B cell (primary cell): ENCODE measurements around the gene ARID3B. TPM values are rescaled to one million over a fixed set of nuclear protein-coding genes. Genes with fewer than 3 reads are reported as not detected.

Source experiments
- ATAC-seq: fragments of 200-7000 bp; cut with Tn5 transposase; one replicate; pipeline ENCODE4 v1.10.0; 2021; ENCODE audit warnings: low read depth, mild to moderate bottlenecking, moderate number of reproducible peaks, moderate library complexity
- CTCF ChIA-PET: fragments of 350-600 bp; sonication (Branson Sonifier 250); formaldehyde crosslinking; loops from one replicate; lab custom pipeline; 2021; ENCODE audit warnings: antibody characterized with exemption, inconsistent platforms; lab: Charles Lee
- POLR2A ChIA-PET: fragments of 350-600 bp; sonication (Branson Sonifier 250); formaldehyde crosslinking; loops from one replicate; lab custom pipeline; 2021; ENCODE audit warnings: antibody characterized with exemption; lab: Charles Lee
- DNase-seq: peaks from one replicate; pipeline ENCODE4 v3.0.0; 2013
- H2AFZ ChIP-seq: 2 replicates; pipeline ENCODE4 v1.6.1; 2012; ENCODE audit warnings: mild to moderate bottlenecking, low read depth, low read length; ENCODE audit not compliant: insufficient read depth, poor library complexity, severe bottlenecking
- H3K27ac ChIP-seq, 2 donors: 1 replicate in 1 of 2; 2 replicates in 1 of 2; pipeline ENCODE4 v1.5.1; 2012 to 2013; ENCODE audit warnings: low read length in 2 of 2, mild to moderate bottlenecking in 2 of 2, moderate library complexity in 1 of 2
- H3K27me3 ChIP-seq, 4 experiments: fragments of 200-600 bp in 1 of 4; sonication (generic) in 1 of 4; replicated peaks in 1 of 4; 1 replicate in 2 of 4; 2 replicates in 2 of 4; pipeline versions ENCODE4 v1.6.1 to v1.7.0; 2013 to 2016; ENCODE audit warnings: low read length in 3 of 4, mild to moderate bottlenecking in 2 of 4, mixed read lengths in 1 of 4, moderate library complexity in 1 of 4; ENCODE audit not compliant: insufficient read depth in 4 of 4, control insufficient read depth in 3 of 4; ENCODE audit errors: control extremely low read depth in 1 of 4
- H3K36me3 ChIP-seq, 2 experiments: replicated peaks in 1 of 2; 1 replicate in 1 of 2; 2 replicates in 1 of 2; pipeline versions ENCODE4 v1.6.1 to v1.7.1; 2013; ENCODE audit warnings: low read length in 1 of 2; ENCODE audit not compliant: insufficient read depth in 2 of 2, control insufficient read depth in 1 of 2; ENCODE audit errors: control extremely low read depth in 1 of 2, extremely low read depth in 1 of 2
- H3K4me1 ChIP-seq, 2 donors: fragments of 200-600 bp in 1 of 2; sonication (generic) in 1 of 2; 1 replicate in 1 of 2; 2 replicates in 1 of 2; pipeline versions ENCODE4 v1.5.1 to v1.6.1; 2013 to 2017; ENCODE audit warnings: low read length in 2 of 2; ENCODE audit not compliant: control insufficient read depth in 2 of 2, insufficient read depth in 2 of 2
- H3K4me2 ChIP-seq: replicated peaks from 2 replicates; pipeline ENCODE3; 2012; ENCODE audit warnings: mild to moderate bottlenecking, low read depth, low read length; ENCODE audit not compliant: poor library complexity, severe bottlenecking
- H3K4me3 ChIP-seq, 5 experiments: fragments of 200-600 bp in 1 of 5; sonication (generic) in 1 of 5; 1 replicate in 3 of 5; 2 replicates in 2 of 5; pipeline versions ENCODE4 v1.5.1 to v1.7.0; 2011 to 2016; ENCODE audit warnings: low read length in 4 of 5, mild to moderate bottlenecking in 4 of 5, low read depth in 2 of 5, control low read depth in 1 of 5, moderate library complexity in 1 of 5; ENCODE audit not compliant: insufficient read depth in 1 of 5; ENCODE audit errors: control extremely low read depth in 1 of 5, extremely low read depth in 1 of 5
- H3K79me2 ChIP-seq: fragments of 200-600 bp; sonication (generic); one replicate; pipeline ENCODE4 v1.6.0; 2016; ENCODE audit warnings: low read length; ENCODE audit not compliant: control insufficient read depth, insufficient read depth
- H3K9ac ChIP-seq: fragments of 200-600 bp; sonication (generic); 2 replicates; pipeline ENCODE4 v1.6.1; 2017; ENCODE audit warnings: mild to moderate bottlenecking, low read length, moderate library complexity
- H3K9me3 ChIP-seq, 3 donors: one replicate each; pipeline versions ENCODE4 v1.6.1 to v1.7.1; 2013; ENCODE audit warnings: low read length in 2 of 3; ENCODE audit not compliant: control insufficient read depth in 2 of 3, insufficient read depth in 1 of 3; ENCODE audit errors: control extremely low read depth in 1 of 3
- H4K20me1 ChIP-seq: 2 replicates; pipeline ENCODE4 v1.6.0; 2012; ENCODE audit warnings: mild to moderate bottlenecking, low read length; ENCODE audit not compliant: insufficient read depth, control insufficient read depth, poor library complexity, severe bottlenecking
- H3K27ac Mint-ChIP-seq: one replicate; pipeline ENCODE4 v1.8.0; 2021; ENCODE audit warnings: mixed read lengths
- H3K27me3 Mint-ChIP-seq: one replicate; pipeline ENCODE4 v1.8.0; 2021; ENCODE audit warnings: mixed read lengths
- H3K4me1 Mint-ChIP-seq: one replicate; pipeline ENCODE4 v1.8.0; 2021; ENCODE audit warnings: mixed read lengths
- H3K4me3 Mint-ChIP-seq: one replicate; pipeline ENCODE4 v1.8.0; 2021; ENCODE audit warnings: mixed read lengths
- H3K9me3 Mint-ChIP-seq: one replicate; pipeline ENCODE4 v1.8.0; 2022; ENCODE audit warnings: mixed read lengths; ENCODE audit not compliant: insufficient read depth
- CTCF ChIP-seq: fragments of 200-600 bp; IDR thresholded peaks from one replicate; pipeline ENCODE4 v1.8.0; 2022; ENCODE audit warnings: antibody characterized with exemption, mild to moderate bottlenecking
- EZH2 ChIP-seq: IDR thresholded peaks from 2 replicates; pipeline ENCODE4 v1.6.1; 2012; ENCODE audit warnings: borderline replicate concordance, low read depth, mild to moderate bottlenecking, moderate library complexity, low read length; ENCODE audit not compliant: insufficient read depth, poor library complexity, severe bottlenecking
- WGBS: methylation state at CpG from one replicate; pipeline ENCODE4 v1.1.5; 2013; ENCODE audit warnings: missing lambda C conversion rate; ENCODE audit not compliant: insufficient coverage; 5-methylcytosine and 5-hydroxymethylcytosine counted together
- intact Hi-C: fragments of 100-400 bp; cut with micrococcal nuclease; formaldehyde crosslinking; loops from one replicate; pipeline ENCODE4 v1.10.0; 2022
- polyA plus RNA-seq: library from polyadenylated mRNA; depleted of rRNA; stranded (reverse); fragments of >200 nt; gene quantifications from 2 replicates; pipeline ENCODE4 v1.2.3, GENCODE V29; 2012
- total RNA-seq, 2 donors: library from RNA; stranded (reverse); fragments of 120-200 nt in 1 of 2; gene quantifications; 1 replicate in 1 of 2; 2 replicates in 1 of 2; pipeline versions ENCODE4 v1.2.3 to v1.2.4, GENCODE V29; 2013 to 2022

ARID3B gene
- total and polyA plus RNA-seq, 2 donors (not counting 1 experiment from before 2014, with no cell fraction given), result 23.0 to 31.0 TPM

GRCh38 chr15:74608786-74609185 is 67.8 kb downstream of the ARID3B start:
- H3K4me3 ChIP-seq, result no peak overlapping the region
- ChIA-PET CTCF (interaction anchor here (1.2 kb wide), 1 partner anchor 23 kb away, joined by 3 read pairs; no protein-coding TSS in a partner anchor), POLR2A (interaction anchor here (0.5 kb wide), 1 partner anchor 445 kb away, joined by 5 read pairs; no protein-coding TSS in a partner anchor)
- H3K4me1 Mint-ChIP-seq, result peaks cover 5% of the 10 kb centered on the region
- H3K27me3 Mint-ChIP-seq, result no peaks in the 10 kb centered on the region
- H2AFZ ChIP-seq, result no peak overlapping the region
- no peak overlapping the region for H3K4me3 Mint-ChIP-seq
- H3K36me3 ChIP-seq, result no peaks in the 10 kb centered on the region
- no peaks in the 10 kb centered on the region for H3K9me3 Mint-ChIP-seq
- no peak overlapping the region for H3K4me2 ChIP-seq
- H3K79me2 ChIP-seq, result no peaks in the 10 kb centered on the region
- 81% methylated on average over 3 of the region's 3 CpGs for WGBS
- H3K27ac Mint-ChIP-seq, result no peak overlapping the region
- no peaks in the 10 kb centered on the region for H3K9me3 ChIP-seq
- DNase-seq (no peak), ATAC-seq (no peak)
- TF ChIP-seq EZH2, result no peak
- TF ChIP-seq CTCF, result no peak
- H3K27me3 ChIP-seq, result no peaks in the 10 kb centered on the region
- no peak overlapping the region for H3K27ac ChIP-seq
- H3K9ac ChIP-seq, result no peak overlapping the region
- H4K20me1 ChIP-seq, result no peaks in the 10 kb centered on the region
- peaks cover 0 to under 1% of the 10 kb centered on the region in 2 donors for H3K4me1 ChIP-seq
- intact Hi-C loops, result no loop called here

GRCh38 chr15:74609938-74610301 is 68.9 kb downstream of the ARID3B start:
- Mint-ChIP-seq H3K27ac (no peak overlapping the region), H3K4me3 (no peak overlapping the region), H3K27me3 (no peaks in the 10 kb centered on the region), H3K9me3 (no peaks in the 10 kb centered on the region), H3K4me1 (peaks cover 8% of the 10 kb centered on the region)
- CTCF ChIA-PET, result interaction anchor here (17.8 kb wide), 1 partner anchor 23 kb away, joined by 371 read pairs; no protein-coding TSS in a partner anchor
- H3K4me1 ChIP-seq, result peaks cover 4 to 9% of the 10 kb centered on the region in 2 donors
- H3K27me3 ChIP-seq, result no peaks in the 10 kb centered on the region
- POLR2A ChIA-PET, result no interaction called here
- H3K4me2 ChIP-seq, result no peak overlapping the region
- H3K9ac ChIP-seq, result no peak overlapping the region
- intact Hi-C loops, result no loop called here
- H3K4me3 ChIP-seq, result no peak overlapping the region
- H3K36me3 ChIP-seq, result no peaks in the 10 kb centered on the region
- ATAC-seq (no peak), DNase-seq (no peak)
- TF ChIP-seq CTCF (no peak), EZH2 (no peak)
- no peaks in the 10 kb centered on the region for H3K9me3 ChIP-seq
- no peak overlapping the region for H3K27ac ChIP-seq
- H3K79me2 ChIP-seq, result peaks cover under 1% of the 10 kb centered on the region
- 100% methylated on average over 2 of the region's 3 CpGs for WGBS
- no peak overlapping the region for H2AFZ ChIP-seq
- H4K20me1 ChIP-seq, result no peaks in the 10 kb centered on the region
